Right lung (tissue), 10 donors: ENCODE data around the gene NISCH. TPM values are rescaled to one million over a fixed set of nuclear protein-coding genes. Genes with fewer than 3 reads are reported as not detected.
A peak's percentile ranks its signal among the peaks of the same experiment; 100 is the strongest.

ENCODE experiments used
- DNase-seq, 2 donors: peaks; one replicate each; pipeline ENCODE4 v3.0.0-alpha.2; 2013
- long read RNA-seq, 8 donors: transcript quantifications; one replicate each; lab custom pipeline, GENCODE V29; 2026
- polyA plus RNA-seq, 5 donors: library from polyadenylated mRNA; unstranded; fragments of 120-200 nt; gene quantifications; one replicate each; pipeline versions ENCODE4 v1.2.1 to v1.2.3, GENCODE V29; 2013; ENCODE audit warnings: inconsistent platforms in 1 of 5, low replicate concordance in 1 of 5; ENCODE audit not compliant: insufficient read length in 5 of 5, insufficient read depth in 1 of 5

Gene NISCH
- 100 to 1,000 TPM; 116 to 175 (median 146) TPM for polyA plus RNA-seq
- long read RNA-seq, donor 1, full-length matches to known transcripts = 18 of 86 reads
- long read RNA-seq, donor 1, partial matches to known transcripts = 68 of 86 reads
- long read RNA-seq, donor 1, other reads (novel, unspliced or antisense) = 0 of 86 reads
- long read RNA-seq, donor 2, full-length matches to known transcripts = 7 of 18 reads
- long read RNA-seq, donor 2, partial matches to known transcripts = 11 of 18 reads
- long read RNA-seq, donor 2, other reads (novel, unspliced or antisense) = 0 of 18 reads
- long read RNA-seq, donor 3, partial matches to known transcripts = 137 of 146 reads
- long read RNA-seq, donor 3, other reads (novel, unspliced or antisense) = 0 of 146 reads
- long read RNA-seq, donor 4, transcript NISCH-212 (13 exons, 3,168 nt) = major isoform, 5 of 41 reads
- long read RNA-seq, donor 4, partial matches to known transcripts = 29 of 41 reads
- long read RNA-seq, donor 4, other reads (novel, unspliced or antisense) = 0 of 41 reads
- long read RNA-seq, donor 5, transcript NISCH-212 (13 exons, 3,168 nt) = major isoform, 9 of 205 reads
- long read RNA-seq, donor 5, partial matches to known transcripts = 192 of 205 reads
- long read RNA-seq, donor 5, other reads (novel, unspliced or antisense) = 0 of 205 reads
- long read RNA-seq, donor 6, full-length matches to known transcripts = 19 of 163 reads
- long read RNA-seq, donor 6, partial matches to known transcripts = 74 of 163 reads
- long read RNA-seq, donor 6, other reads (novel, unspliced or antisense) = 70 of 163 reads
- long read RNA-seq, donor 7, transcript NISCH-212 (13 exons, 3,168 nt) = major isoform, 11 of 77 reads
- long read RNA-seq, donor 7, transcript NISCH-203 (3 exons, 565 nt) = minor isoform, 9 of 77 reads
- long read RNA-seq, donor 7, partial matches to known transcripts = 54 of 77 reads
- long read RNA-seq, donor 7, other reads (novel, unspliced or antisense) = 0 of 77 reads
- long read RNA-seq, donor 8, full-length matches to known transcripts = 3 of 46 reads
- long read RNA-seq, donor 8, partial matches to known transcripts = 43 of 46 reads
- long read RNA-seq, donor 8, other reads (novel, unspliced or antisense) = 0 of 46 reads

- DNase-seq = peak; percentile 78 to 85
Observed at GRCh38 chr3:52455283-52456168, at the start of gene NISCH. Gene NISCH, plus strand, starts transcription at chr3:52455604. Its CDS starts 38 bp downstream, at chr3:52455642.

GRCh38 chr3:52406231-52406661 lies 49.2 kb upstream of the NISCH start:
- no peak for DNase-seq

DNA sequence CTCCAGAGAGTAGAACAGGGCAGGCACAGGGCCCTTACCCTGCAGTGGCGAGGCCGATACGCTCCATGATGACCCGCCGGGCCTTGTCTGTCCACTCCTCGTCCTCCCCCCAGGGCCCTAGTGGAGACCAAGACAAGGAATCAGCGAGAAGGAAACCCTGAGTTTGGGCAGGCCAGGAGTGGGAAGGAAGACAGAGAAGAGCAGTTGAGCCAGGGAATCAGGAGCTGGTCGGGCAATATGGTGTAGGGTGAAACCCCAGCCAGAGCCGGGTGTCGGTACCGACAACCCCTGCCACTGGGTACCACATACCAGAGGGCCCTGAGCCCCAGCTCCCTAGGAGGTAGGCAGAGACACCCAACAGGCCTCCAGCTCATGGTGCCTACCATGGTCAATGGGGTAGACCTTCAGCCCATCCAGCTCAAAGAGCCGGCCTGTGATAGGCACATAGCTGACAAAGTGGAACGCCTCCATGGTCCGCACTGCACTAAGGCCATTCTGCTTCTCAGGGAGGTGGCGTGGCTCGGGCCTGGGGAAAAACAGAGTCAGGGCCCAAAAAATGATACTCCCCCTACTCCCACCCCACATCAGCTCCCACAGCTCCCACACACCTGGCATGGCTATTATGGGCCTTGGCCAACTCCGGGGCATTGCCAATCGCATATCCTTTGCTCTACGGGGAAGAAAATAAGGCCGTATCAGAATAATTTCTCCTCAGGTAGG lies 48.5 kb upstream of the NISCH start:
- DNase-seq = no peak

- DNase-seq = no peak
Observed at GRCh38 chr3:52407779-52408178, 47.6 kb upstream of the NISCH start.

DNA sequence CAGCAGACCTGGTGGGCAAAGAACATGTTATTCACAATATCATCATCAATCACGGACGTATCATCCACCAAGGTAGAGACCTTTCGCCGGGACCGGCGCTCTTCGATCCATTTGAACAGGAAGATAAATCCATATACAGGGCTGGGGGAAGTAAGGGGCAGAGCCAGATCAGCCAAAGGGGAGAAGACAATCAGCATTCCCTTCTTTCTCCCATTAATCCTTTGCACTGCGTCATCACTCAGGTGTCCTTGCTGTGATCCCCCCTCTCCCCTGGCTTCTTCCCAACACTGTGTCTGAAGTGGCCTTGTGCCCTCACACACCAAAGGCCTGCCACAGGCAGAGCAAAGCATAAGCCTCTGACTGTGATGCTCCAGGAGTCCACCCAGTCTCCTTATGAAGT lies 46.9 kb upstream of the NISCH start:
- DNase-seq = no peak

DNA sequence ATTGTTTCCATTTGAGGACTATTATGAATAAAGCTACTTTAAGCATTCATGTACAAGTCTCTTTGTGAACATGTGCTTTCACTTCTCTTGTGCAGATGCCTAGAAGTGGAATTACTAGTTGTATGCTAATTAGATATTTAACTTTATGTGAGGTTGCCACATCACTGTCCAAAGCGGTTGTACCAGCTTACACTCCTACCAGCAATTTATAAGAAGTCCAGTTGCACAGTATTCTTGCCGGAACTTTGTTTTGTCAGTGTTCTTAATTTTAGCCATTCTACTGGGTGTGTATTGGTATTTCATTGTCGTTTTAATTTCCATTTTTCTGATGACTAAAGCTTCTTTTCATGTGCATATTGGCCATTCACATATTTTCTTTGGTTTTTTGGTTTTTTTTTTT lies 39.6 kb upstream of the NISCH start:
- DNase-seq = no peak

- DNase-seq = no peak
Observed at GRCh38 chr3:52420388-52420787, 35.0 kb upstream of the NISCH start.

GRCh38 chr3:52422669-52423068 lies 32.7 kb upstream of the NISCH start:
- no peak for DNase-seq

DNA sequence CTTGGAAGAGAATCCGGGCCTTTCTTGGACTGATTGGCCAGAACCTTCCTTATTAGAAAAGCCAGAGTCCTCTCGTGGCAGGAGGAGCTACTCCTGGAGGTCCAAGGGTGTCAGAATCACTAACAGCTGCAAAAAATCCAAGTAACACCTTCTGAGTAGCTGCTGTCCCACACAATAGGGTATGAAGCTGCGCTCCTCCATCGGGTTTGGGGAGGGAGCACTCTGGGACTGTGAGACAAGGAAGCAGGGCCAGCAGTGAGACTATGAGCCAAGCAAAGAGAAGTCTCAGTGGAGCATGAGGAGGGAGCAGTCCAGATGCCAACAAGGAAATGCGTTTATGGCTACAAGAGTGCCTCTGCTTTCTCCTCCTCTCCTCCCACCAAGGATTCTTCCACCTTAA lies 32.2 kb upstream of the NISCH start:
- DNase-seq = peak in 1 of 2 donors; percentile 31

- peak; percentile 67 to 79 for DNase-seq
Observed at GRCh38 chr3:52428151-52429005, 27.0 kb upstream of the NISCH start.

DNA sequence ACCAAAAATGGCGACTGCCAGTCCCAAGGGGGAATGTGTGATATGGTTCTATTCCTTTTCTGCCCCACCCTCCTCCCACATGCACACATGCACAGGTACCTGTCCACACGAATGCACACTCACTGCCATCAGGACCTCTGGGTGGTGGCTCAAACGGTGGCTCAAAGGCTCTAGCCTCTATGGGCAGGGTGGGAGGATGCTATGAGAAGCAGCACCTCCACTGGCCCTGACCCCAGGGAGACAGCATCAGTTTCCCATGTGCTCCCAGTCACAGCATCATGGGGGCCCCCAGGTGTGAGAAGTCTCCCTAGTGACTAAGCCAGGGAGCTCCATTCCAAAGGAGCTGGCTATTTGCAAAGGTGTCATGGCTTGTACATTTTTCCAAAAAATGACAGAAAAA lies 26.4 kb upstream of the NISCH start:
- DNase-seq = no peak

GRCh38 chr3:52429779-52430415 lies 25.5 kb upstream of the NISCH start:
- no peak for DNase-seq

- DNase-seq = no peak
Observed at GRCh38 chr3:52430416-52430810, 25.0 kb upstream of the NISCH start.

GRCh38 chr3:52431459-52432223 lies 23.8 kb upstream of the NISCH start:
- DNase-seq = no peak

DNA sequence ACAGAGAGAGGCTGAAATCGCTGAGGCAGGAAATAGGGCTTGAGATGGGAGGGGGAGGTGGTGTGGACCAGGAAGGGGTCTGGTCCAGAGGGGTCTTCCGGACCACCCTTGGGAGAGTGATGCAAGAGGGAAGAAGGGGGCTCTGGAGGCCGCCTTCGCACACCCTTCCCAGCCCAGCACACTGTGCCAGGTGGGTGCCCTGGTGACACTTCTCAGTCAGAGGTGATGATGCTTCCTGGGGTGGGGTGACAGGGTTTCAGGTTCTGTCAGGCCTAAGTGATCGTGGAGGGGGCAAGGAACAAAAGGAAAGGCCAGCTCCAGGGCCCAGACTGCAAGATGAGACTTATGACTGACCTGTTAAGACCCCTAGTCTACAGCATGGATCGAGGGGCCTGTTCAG lies 23.2 kb upstream of the NISCH start:
- DNase-seq = no peak

- no peak for DNase-seq
Observed at GRCh38 chr3:52432691-52433141, 22.7 kb upstream of the NISCH start.

DNA sequence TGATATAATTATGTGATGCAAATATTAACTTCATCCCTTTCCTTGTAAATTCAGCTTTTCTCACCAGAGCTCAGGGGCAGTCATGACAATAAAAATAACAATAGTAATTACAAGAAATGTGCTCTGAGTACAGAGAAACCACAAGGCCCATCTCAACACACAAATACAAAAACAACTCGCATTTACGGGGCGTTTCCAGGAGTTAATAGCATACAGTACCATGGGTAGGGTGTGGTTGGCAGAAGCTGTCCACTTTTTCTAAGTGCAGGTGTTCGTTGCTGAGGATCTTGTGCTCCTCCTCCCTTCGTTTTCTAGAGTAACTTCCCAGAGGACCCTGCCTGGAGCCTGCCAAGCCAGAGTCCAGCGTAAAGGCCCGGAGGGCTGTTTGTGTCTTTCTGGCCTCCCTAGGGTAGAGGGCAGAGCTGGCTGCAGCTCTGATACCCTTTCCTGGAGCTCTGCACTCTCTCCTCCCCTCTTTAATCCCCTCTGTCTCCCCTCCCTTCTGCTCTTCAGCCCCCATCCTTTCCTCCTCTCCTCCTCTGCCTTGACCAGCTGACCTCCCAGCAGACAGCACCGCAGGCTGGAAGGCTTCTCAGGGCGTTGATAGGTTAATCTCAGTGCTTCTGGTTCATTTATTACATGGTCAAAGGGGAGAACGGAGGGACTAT lies 21.9 kb upstream of the NISCH start:
- DNase-seq = no peak
